Inflammatory macrophage treated with lipopolysaccharide for 4 hours (primary cell): Measurements from ENCODE around the gene CCDC121.

Experiments used
- DNase-seq: peaks from one replicate; pipeline ENCODE4 v3.0.0-alpha.2; 2020

Gene CCDC121

DNA sequence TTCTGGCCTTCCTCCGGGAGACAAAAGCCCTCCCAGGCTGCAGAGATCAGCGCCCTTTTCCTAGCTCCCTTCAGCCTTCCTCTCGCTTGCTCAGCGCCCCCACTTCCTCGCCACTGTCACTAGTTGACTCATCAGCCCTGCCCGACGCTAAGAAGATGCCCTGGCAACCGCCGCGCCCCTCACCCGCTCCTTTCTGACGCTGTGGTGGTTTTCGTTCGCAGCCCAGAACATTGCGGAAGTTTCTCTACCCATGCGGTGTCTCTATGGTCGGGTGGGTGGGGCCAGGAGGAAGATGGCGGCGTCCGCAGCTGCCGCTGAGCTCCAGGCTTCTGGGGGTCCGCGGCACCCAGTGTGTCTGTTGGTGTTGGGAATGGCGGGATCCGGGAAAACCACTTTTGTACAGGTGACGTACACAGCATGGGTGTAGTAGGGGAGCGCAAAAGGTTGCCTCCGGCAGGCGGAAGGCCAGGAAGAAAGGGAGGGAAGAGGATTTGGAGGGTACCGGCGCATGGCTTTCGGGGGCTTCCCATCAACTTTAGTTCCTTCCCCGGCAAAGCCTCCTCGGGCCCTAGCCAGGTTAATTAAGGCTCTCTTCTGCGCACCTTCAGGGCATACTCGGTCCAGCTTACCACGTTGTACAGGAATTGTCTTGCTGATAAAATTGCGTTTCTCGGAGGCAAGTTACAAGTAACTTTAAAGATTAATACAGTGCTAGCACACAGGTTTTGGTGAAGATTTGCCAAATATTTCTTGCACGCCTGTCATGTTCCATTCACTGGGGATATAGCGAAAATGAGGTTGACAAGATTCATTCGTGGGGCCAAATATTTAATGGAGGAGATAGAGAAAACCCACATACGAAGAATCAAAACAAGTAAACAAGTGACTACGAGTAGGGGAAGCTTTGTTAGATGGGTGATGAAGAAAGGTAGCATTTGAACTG lies at the start of gene CCDC121, which contains the start of gene GPN1:
Gene CCDC121 (minus strand): TSS at position 246 of the 943 bp plus-strand sequence. CDS start 1,213 bp downstream, outside the sequence.
Gene GPN1 (plus strand): TSS at position 284 of the 943 bp plus-strand sequence. CDS start 9 bp downstream, at position 293.
- peak; percentile 95 for DNase-seq

GRCh38 chr2:27672723-27673486 lies 44.1 kb upstream of the CCDC121 start:
- DNase-seq, result no peak

DNA sequence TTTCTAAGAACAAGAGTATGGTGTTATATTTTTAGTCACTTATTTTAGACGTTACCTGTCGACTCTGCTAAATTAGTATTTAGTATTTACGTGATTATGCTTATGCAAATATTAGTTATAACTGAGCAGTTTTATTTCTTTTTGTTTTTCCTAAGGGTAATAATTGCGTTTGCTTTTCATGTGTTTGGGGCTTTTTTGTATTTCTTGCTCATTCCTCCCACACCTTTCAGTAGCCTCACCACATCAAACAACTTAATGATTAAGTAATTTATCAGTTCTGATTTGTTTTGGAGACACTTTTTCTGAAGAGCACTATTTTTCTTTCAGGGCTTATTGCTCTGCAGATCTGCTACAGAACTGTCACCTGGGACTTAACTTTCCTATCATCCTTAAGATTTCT lies 42.4 kb upstream of the CCDC121 start:
- no peak for DNase-seq

- DNase-seq, result peak; percentile 37
These were observed 38.6 kb upstream of the CCDC121 start for GRCh38 chr2:27667446-27667845.

GRCh38 chr2:27664622-27665363 lies 36.0 kb upstream of the CCDC121 start:
- peak; percentile 33 for DNase-seq

DNA sequence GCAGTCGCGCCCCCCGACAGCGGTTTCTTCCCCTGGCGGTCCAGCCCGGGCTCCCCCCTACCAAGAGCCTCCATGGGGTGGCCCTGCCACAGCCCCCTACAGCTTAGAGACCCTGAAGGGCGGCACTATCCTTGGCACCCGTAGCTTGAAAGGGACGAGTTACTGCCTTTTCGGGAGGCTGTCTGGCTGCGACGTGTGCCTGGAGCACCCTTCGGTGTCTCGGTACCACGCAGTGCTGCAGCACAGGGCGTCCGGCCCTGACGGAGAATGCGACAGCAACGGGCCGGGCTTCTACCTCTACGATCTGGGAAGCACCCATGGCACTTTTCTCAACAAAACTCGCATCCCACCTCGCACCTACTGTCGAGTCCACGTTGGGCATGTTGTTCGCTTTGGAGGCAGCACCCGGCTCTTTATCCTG lies 35.4 kb upstream of the CCDC121 start:
- no peak for DNase-seq

- DNase-seq, result peak; percentile 81
These were observed 34.7 kb upstream of the CCDC121 start, which contains the start of the genes SLC4A1AP and SUPT7L for GRCh38 chr2:27663285-27664153. Gene SLC4A1AP (plus strand): TSS chr2:27663889. CDS start chr2:27663915, 26 bp downstream. Gene SUPT7L (minus strand): TSS chr2:27663614. CDS start chr2:27662192, 1,422 bp downstream.

DNA sequence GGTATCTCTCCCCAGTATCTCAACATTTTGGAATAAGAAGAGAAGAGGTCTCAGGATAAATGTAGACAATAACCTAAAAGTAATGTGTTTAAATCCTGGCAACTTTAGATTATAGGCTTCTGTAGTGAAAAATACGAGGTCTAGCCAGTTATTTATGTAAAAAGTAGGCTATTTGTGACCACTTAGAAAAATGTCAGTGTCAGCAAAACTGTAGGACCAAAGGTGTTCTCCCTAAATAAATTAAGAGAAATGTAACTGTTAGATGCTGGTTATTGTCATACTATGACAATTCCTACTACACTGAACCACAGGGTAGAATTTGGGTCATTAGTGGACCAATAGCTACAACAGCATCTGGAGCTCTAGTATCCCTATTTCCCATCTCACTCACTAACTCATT lies 32.6 kb upstream of the CCDC121 start:
- no peak for DNase-seq

GRCh38 chr2:27655155-27655951 lies 26.5 kb upstream of the CCDC121 start:
- no peak for DNase-seq

DNA sequence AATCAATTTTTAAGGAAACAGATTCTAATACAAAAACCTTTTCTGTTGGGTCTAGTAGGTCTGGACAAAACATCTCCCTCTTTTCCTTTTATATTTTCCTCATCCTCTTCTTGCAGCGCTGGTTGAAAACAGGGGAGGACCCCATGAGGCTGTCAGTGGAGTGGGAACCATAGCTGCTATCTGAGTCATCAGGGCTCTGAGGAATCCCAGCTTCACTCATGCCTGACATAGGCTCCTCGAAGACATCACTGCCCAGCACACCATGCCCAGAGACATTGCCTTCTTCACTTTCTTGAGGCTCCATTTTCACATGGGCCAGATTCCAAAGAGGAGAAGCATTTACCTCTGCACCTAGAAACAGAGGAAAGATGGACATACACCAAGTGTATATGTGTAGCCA lies 24.6 kb upstream of the CCDC121 start:
- no peak for DNase-seq

GRCh38 chr2:27652790-27653189 lies 24.0 kb upstream of the CCDC121 start:
- DNase-seq, result no peak

- no peak for DNase-seq
These were observed 23.5 kb upstream of the CCDC121 start for GRCh38 chr2:27652341-27652740.

DNA sequence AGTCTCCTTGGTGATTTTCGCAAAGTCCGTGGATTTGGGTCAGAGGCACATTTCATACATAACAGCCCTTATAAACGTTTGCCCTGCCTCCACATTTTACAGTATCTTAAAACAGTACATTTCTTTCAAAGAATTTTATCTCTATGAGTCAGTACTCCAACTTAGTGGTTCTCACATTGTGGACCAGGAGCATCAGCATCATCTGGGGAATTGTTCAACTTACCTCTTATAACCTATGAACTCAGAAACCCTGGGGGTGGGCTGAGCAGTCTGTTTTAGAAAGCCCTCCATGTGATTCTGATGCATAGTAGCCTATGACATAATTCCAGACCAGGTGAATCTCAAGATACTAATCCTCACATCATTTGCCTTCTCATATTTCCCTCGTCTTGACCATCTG lies 22.2 kb upstream of the CCDC121 start:
- DNase-seq, result no peak

GRCh38 chr2:27647737-27648136 lies 18.9 kb upstream of the CCDC121 start:
- DNase-seq, result no peak

GRCh38 chr2:27647289-27647688 lies 18.5 kb upstream of the CCDC121 start:
- DNase-seq, result no peak

GRCh38 chr2:27645197-27645596 lies 16.4 kb upstream of the CCDC121 start:
- DNase-seq, result no peak

- DNase-seq, result no peak
These were observed 12.0 kb upstream of the CCDC121 start for GRCh38 chr2:27640722-27641245.

DNA sequence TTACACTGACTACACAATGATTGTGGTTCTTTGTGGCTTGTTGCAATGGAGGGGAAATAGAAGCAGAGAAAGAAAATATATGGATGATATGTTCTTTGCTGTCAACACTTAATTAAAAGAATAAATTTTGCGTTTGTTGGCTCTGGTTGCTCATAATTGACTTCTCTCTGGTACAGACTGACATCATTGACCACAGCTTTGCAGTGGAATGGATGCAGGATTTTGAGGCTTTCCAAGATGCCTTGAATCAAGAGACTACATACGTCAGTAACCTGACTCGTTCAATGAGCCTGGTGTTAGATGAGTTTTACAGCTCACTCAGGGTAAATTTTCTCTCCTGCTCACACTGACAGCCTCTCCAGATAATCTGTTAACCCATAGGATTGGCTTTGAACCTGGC lies 9.9 kb upstream of the CCDC121 start:
- no peak for DNase-seq

DNA sequence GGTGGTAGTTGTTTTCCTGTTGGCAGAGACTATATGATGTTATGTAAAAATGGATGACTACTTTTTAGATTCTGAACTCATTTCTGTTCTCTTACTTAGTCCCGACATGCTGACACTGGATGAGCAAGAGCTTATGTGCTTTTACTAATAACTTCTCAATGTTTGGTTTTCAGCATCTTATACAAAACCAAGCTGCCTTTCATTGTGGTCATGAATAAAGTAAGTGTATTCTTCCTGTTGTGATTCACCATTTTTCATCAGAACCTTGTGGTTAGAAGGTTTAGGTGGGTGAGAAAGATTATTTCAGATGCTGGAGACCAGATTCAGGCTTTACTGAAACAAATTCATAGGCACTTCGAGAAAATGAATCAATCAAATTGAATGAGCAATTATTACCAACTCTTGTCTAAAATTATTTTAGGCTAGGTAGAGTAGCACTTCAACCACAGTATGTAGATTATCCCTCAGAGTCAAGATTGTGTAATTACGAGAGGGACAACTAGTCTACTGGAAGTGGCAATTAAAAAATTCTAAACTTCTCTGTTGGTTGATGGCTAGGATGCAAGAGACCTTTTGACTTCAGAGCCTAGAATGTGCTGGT lies 9.3 kb upstream of the CCDC121 start:
- no peak for DNase-seq

GRCh38 chr2:27636766-27637165 lies 8.0 kb upstream of the CCDC121 start:
- no peak for DNase-seq
